KBM-7 (cell line): ENCODE data around the gene RAE1.

ENCODE experiments used
- DNase-seq: peaks from one replicate; pipeline ENCODE4 v3.0.0-alpha.2; 2015
- in situ Hi-C: fragments of 300-500 bp; cut with MboI; formaldehyde crosslinking; loops from 2 replicates; pipeline ENCODE4 v1.14.3; 2020; ENCODE audit warnings: low sequenced_read_pairs, low pct_unique_long_range_greater_than_20kb, mixed read lengths

The RAE1 gene

DNA sequence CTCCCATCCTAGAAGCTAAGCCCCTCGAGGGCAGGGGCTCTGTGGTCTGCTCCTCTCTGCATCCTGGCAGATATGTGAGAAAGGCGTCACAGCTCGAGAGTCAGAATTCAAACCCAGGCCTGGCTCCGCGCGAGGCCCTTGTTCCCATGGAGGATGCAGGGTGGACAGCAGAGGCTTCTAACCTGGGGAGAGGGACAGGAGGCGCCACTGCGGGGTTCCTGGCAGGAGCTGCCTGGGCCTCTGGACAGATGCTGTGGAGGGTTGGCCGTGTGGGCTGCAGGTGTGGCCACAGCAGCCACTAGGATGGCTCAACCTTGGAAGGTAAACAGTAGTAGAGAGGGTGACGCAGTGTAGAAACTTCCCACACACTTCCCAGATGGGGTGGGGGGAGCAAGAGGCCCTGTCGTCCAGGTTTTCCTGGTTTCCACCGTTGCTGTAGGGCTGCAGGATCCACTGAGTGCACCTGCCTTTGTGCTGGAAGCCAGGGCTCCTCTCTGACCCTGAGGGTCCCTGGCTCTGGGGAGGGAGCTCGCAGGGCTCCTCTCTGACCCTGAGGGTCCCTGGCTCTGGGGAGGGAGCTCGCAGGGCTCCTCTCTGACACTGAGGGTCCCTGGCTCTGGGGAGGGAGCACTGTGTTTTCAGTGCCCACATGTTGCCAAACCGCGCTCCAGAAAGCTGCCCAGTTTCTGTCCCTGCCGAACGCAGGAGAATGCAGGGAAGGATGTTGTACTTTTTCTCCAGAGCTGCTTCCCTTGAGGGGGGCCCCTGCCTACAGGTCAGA lies 54.4 kb downstream of the RAE1 start:
- in situ Hi-C loops, result no loop called here

DNA sequence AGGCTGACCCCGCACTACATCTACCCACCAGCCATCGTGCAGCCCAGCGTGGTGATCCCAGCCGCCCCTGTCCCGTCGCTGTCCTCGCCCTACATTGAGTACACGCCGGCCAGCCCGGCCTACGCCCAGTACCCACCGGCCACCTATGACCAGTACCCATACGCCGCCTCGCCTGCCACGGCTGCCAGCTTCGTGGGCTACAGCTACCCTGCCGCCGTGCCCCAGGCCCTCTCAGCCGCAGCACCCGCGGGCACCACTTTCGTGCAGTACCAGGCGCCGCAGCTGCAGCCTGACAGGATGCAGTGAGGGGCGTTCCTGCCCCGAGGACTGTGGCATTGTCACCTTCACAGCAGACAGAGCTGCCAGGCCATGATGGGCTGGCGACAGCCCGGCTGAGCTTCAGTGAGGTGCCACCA lies 56.5 kb downstream of the RAE1 start:
- in situ Hi-C loops, result no loop called here
- no peak for DNase-seq

More for the DNA sequence above, 54.4 kb downstream of the RAE1 start:
- DNase-seq, result no peak

DNA sequence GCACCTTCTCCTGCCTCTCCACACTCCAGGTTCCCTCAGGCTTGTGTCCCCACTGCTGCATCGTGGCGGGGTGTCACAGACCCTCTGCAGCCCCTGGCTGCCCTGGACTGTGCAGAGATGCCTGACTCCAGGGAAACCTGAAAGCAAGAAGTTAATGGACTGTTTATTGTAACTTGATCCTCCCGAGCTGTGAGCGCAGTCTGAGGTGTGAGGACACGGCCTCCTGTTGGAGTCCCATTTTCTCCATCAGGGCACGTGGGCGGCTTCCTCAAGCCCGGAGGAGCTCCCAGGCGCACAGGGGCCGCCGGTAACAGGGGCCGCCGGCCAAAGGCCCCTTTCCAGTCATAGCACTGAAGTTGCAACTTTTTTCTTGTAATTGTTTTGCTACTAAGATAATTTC lies 57.1 kb downstream of the RAE1 start:
- DNase-seq, result no peak
- in situ Hi-C loops, result no loop called here

DNA sequence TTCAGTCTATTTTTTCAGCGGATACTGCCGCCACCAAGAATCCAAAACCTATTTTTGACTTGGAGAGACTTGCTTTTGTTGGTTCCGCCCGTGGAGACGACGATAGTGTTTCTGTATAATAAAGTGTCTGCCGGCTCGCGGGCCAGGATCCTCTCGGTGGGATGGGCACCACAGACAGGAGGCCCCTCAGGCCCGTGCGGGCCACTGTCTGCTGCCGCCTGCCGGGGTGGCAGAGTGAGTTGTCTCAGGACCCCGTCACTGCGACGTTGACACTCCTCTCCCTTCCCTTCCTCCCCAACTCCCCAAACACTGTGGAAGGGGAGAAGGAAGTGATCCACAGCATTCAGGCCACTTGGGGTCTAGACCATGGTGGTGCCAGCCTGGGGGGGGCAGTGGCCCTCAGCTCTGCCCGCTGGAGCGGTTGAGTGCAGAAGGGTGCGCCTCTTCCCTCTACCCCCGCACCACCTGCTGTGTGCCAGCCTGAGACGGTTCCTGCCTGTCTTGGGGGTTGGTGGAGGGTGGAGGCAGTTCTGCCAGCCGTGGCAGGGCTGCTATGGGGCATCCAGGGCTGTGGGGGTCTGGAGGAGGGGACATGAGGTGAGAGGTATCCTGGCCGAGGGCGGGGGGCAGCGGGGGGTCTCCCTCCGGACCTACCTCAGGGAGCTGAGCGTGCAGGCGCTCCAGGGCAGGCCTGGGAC lies 57.6 kb downstream of the RAE1 start:
- in situ Hi-C loops, result no loop called here
- no peak for DNase-seq

DNA sequence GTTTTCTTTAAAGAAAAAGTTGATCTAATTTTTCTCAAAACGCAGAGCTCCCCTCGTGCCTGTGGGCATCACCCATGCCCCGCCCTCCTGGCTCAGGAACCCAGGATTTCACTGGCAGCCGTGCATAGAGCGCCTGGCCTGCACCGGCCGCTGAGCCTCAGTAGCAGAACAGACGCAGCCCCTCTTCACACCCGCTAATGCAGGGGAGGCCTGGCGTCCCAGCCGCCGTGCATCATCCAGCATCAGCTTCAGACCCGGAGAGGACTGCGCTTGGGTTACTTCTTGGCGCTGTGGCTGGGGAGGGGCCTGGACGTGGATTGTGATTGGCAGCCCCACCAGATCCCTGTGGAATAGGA lies 58.2 kb downstream of the RAE1 start:
- no peak for DNase-seq
- in situ Hi-C loops, result no loop called here

DNA sequence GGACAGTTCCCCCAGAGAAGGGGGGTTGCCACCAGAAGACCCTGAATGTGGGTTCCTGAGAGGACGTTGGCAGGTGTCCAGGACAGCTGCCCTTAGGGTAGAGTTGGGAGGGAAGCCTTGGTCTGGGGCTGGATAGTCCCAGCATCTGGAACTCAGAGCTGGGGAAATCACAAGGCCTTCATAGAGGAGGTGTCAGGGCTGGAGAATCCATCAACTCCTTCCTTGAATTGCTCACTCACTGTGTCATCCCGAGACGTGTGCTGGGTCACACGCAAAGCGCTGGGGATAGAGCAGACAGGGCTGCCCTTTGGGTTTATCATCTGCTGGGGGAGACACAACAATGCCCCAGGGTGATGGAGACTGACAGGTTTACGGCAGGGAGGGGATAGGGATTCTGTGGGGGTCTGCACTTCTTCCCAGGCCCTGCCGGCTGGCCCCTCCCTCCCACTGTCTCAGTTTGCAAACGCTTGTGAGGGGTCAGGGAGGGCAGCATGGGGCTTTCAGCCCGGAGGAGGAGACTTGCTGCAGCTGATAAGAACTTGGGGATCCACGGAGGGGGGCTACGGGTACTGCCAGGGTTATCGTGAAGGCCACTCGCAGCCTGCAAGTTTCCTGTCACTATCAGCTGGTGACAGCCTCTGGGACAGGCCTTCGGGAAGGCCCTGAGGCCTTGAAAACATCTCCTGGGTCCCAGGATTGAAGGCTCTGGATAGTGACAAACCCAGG lies 58.8 kb downstream of the RAE1 start:
- in situ Hi-C loops, result no loop called here
- no peak for DNase-seq

DNA sequence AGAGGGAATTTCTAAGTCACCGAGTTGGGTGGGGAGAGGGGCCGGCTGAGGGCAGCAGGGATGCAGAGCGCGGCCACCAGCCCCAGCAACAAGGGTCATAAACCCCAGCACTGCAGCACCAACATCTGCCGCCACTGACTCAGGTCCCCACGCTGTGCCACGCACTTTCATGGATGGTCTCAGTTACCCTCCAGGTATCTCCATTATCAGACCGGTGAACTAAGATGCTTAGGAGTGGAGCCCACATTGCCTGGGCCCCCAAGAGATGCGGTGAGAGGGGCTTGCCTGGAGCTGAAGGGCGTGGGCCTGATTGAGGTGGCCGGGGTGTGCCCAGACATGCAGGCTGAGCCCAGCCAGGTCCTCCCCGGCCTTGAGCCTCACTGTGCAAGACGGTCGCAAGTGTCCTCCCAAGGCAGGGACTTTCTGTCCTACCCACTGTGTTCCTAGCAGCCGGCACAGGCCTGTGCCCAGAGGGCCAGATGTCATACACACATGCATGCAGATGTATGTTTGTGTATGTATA lies 59.4 kb downstream of the RAE1 start:
- no peak for DNase-seq
- in situ Hi-C loops, result no loop called here

DNA sequence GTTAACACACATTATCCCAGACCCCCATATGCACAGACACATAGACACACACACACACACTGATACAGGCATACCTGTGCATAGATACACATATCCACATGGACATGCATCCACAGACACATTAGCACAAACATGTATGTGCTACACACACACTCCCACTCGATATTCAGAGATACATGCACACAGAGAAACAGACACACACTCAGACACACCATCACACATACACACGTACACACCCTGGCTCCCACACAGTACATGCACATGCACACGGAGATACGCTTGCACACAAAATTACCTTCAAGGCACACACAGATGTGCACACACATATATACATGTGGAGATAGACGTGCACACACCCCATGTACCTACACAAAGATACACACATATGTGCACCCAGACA lies 59.9 kb downstream of the RAE1 start:
- in situ Hi-C loops, result no loop called here
- no peak for DNase-seq

DNA sequence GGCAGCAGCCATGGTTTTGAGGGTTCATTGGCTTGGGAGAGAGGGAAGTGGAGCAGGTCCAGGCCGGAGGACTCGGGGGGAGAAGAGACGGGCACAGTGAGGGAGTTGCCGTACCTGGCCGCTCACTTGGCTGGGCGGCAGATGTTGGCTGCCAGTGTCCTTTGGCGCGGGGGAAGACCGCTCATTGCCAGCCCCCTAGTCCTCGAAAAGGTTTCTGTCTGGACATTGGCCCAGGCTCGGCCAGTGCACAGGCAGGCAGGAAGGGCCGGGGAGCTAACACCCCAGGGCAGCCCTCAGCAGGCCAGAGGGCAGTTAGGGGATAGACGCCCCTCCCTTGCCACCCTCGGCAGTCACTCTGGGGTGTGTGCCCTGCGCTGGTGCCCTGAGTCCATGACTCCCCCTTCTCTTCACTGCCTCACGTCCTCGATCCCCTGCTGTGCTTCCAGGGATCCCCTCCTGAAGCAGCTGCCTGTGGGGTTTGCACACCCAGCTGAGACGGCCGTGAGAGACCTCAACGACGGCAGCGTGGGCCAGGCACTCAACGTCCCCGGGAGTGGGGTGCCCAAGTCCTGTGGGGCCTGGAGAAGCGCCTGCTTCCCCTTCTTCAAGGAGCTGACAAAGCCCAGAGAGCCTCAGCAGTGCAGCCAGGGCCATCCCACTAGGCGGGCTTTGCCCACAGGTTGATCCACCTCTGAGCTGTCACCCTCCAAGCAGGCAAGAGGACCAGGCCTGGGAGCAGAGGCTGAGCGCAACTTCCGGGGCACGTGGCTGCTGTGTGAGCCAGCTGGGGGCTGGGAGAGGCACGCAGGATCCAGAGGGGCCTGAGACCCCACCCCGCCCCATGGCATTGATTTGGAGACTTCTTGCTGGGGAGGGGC lies 60.6 kb downstream of the RAE1 start:
- no peak for DNase-seq
- in situ Hi-C loops, result no loop called here

DNA sequence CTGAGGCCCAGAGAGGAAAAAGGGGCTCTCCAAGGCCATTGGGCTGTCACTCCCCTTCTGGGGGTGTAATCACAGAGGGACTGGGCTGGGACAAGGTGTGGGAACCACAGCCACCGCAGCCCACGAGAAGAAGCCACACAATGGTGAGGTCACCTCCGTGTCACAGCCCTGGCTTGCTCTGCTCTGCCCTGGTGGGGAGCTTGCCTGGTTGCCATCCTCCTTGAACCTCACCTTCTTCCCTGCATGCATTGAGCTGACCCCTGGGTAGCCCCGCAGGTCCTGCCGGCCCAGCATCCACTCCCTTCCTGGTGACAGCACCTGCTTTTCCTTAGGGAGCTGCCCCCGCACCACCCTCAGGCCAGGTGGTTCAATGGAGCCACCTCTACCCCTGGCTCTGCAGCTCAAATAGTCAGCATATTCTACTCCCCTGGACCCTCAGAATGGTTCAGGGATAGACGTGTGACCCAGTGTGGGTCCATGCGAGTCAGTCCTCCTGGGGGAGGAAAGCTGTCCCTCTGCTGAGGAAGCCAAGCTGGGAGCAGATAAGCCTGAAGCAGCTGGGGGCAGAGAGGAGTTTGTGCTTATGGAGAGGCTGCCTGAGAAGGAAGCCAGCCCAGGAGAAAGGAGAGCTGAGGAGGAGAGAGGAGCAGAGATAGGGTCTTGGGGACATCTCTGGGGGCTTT lies 61.4 kb downstream of the RAE1 start:
- in situ Hi-C loops, result no loop called here
- no peak for DNase-seq

DNA sequence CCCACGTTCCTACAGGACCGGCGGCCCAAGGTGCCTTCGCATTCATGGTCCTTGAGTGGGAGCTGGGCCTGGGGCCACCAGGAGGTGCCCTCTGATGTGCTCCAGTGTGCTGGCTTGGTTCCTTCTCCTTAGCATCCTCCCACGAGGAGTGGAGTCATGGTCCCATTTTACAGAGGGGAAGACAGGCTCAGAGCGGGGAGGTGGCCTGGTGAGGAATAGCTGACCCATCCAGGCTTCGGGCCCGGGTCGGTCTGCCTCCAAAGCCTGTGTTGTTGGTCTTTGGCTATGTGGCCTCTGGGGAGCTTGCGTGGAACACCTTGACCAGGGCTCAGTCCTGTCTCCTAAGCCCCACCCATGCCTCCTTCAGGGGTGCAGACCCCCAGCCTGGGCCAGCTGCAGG lies 62.9 kb downstream of the RAE1 start:
- in situ Hi-C loops, result no loop called here
- no peak for DNase-seq

DNA sequence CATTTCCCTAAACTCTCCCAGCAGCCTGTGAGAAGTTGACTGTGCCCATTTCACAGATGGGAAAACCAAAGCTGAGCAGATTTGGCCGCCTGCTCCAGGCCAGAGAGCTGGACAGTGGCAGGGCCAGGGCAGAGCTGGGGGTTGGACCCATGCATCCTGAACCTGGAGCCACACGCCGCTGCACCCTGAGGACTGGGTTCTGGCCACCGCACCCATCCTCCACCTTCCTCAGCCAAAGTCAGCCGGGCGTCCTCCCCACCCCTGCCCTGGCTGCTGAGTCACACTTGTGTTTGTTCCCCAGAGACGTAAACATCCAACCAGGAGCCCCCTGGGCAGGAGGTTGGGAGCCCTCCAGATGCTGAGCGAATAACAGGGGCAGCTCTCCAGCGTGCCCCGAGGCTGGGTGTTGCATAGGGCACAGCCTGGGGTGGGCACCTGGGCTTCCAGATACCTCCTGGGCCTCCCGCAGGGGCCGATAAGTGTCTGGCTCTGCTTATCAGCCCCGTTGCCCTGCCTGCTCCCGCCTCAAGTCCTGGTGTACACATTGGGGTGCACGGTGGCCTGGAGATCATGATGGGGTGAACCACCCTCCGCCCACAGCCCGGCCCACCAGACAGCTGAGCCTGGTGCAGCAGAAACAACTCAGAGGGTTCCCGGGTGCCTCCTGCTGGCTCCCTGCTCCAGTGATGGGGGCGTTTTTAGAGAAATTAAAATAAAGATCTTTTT lies 64.0 kb downstream of the RAE1 start:
- no peak for DNase-seq
- in situ Hi-C loops, result no loop called here

DNA sequence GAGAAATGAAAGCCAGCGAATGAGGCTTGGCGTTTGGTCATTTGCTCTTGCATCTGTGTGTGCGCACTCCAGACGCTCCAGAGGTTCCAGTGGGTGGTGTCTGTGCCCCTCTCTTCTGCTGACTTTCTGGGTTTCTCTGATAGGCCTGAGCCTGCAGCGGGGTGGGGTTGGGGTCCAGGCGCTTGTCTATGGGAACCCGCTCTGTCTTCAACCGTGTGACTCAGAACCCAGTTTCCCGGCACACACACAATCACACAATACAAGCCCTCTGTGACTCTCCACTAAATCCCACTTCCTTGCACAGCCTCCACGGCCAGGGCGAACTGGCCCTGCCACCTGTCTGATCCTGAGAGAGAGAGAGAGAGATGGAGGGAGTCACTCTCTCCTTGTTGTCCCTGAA lies 64.7 kb downstream of the RAE1 start:
- DNase-seq, result no peak
- in situ Hi-C loops, result no loop called here

DNA sequence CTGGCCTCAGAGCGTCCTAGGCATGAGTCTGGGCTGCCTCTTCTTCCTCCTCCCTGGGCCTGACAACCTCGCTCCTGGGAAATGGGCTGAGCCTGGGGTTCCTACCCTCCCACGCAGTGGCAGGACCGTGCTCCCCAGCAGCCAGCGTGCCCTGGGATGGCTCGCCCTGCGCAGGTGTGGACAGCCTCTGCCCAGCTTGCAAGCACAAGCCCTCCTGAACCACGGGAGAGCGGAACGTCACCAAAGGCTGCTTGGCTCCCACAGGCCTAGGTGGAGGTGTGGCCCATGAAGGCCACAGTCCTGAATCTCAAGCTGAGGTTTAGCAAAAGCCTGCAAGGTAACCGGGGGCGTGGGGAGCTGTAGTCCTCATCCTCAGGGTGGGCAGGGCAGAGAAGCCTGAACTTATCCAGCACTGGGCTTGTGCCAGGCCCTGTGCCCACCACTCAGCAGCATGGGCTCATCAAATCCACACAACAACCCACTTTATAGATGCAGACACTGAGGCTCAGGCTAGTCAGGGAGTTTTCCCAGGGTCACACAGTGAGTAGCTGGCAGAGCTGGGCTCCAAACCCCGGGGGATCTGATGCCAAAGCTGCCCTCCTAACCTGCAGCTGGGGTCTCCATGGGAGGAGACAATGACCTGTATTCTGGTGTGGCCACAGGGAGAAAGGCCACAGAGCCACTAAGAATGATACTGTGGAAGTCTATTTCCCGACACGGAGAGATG lies 65.4 kb downstream of the RAE1 start:
- DNase-seq, result no peak
- in situ Hi-C loops, result no loop called here

DNA sequence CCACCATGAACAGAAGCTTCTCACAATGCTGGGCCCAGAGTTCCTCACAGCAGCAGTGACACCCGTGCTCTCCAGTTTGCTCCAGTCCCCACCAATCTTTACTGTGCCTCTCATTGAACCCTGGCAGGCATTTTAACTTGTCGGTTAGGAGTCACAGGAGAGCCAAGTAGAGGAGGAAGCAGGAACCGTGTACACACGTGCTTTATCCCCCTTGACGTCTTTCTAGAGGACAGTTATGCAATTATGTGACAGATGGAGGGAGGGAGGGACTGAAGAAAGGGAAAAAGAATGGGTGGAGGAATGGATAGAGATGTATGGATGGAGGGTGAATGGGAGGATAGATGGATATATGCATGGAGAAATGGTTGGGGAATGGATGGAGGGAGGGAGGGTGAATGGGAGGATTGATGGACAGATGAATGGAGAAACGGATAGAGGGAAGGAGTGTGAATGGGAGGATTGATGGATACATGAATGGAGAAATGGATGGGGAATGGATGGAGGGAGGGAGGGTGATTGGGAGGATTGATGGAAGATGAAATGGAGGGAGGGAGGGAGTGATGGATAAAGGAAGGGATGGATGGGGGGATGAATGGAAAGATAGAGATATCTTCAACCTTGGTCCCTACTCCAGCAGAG lies 66.1 kb downstream of the RAE1 start:
- DNase-seq, result no peak
- in situ Hi-C loops, result no loop called here

DNA sequence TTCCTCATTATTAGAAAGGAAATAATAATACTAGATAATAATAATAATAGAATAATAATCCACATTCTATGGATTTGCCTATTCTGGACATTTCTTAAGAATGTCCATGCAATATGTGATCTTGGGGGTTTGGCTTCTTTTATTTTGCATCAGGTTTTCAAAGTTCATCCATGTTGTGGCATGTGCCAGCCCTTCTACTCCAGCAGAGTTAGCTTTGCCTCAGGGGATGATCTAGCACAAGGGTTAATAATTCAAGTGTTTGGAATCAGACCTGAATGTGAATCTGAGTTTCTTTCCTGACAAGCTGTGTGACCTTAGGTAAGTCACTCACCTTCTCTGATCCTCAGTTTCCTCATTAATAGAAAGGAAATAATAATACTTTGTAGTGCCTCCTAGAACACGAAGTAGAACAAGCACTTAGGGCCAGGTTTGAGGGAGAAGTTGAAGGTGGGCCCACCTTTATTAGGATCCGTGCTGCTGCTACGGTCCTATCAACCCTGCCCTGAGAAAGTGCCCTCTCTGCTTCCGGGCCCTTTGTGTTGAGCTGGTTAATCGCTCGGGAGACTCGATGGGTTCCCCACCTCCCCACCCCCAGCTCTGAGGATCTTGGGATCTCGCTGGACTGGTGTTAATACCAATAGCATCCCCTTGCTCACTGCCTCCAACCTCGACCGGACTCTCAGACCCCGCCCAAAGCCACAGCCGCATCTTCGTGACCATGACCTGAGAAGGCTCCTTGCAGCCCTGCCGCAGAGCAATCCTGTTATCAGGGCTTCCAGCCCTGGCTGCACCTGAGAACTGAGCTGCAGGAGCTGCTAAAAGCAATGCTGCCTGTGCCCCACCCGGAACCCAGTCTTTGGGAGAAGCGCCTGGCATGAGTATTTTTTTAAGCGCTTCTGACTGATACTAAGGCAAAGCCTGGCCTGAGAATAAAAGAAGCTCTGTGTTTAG lies 67.0 kb downstream of the RAE1 start:
- no peak for DNase-seq
- in situ Hi-C loops, result no loop called here
